GM19351 (cell line): ENCODE measurements around the gene NEK7.
A peak's percentile ranks its signal among the peaks of the same experiment; 100 is the strongest.

ENCODE experiments used
- ATAC-seq: cut with Tn5 transposase; IDR thresholded peaks from one replicate; pipeline ENCODE4 v1.9.1; 2021; ENCODE audit warnings: mild to moderate bottlenecking, moderate library complexity; ENCODE audit not compliant: unreplicated experiment

The NEK7 gene

GRCh38 chr1:198246337-198246736 lies 89.5 kb downstream of the NEK7 start:
- no peak for ATAC-seq

- ATAC-seq, result peak; percentile 77
These were observed 96.5 kb downstream of the NEK7 start for GRCh38 chr1:198253259-198253658.

GRCh38 chr1:198253668-198254067 lies 96.9 kb downstream of the NEK7 start:
- ATAC-seq, result peak; percentile 96

- ATAC-seq, result no peak
These were observed 97.7 kb downstream of the NEK7 start for GRCh38 chr1:198254521-198254920.

GRCh38 chr1:198254948-198255347 lies 98.2 kb downstream of the NEK7 start:
- no peak for ATAC-seq

GRCh38 chr1:198255784-198256183 lies 99.0 kb downstream of the NEK7 start:
- ATAC-seq, result no peak

GRCh38 chr1:198258491-198258890 lies 101.7 kb downstream of the NEK7 start:
- peak; percentile 48 for ATAC-seq

- no peak for ATAC-seq
These were observed 102.7 kb downstream of the NEK7 start for GRCh38 chr1:198259333-198260074.

GRCh38 chr1:198261886-198262285 lies 105.1 kb downstream of the NEK7 start:
- ATAC-seq, result no peak

- no peak for ATAC-seq
These were observed 106.4 kb downstream of the NEK7 start for GRCh38 chr1:198263186-198263585.

- no peak for ATAC-seq
These were observed 107.5 kb downstream of the NEK7 start for GRCh38 chr1:198264282-198264681.

- no peak for ATAC-seq
These were observed 108.4 kb downstream of the NEK7 start for GRCh38 chr1:198265073-198265661.

GRCh38 chr1:198267056-198267455 lies 110.3 kb downstream of the NEK7 start:
- no peak for ATAC-seq

GRCh38 chr1:198267921-198268320 lies 111.1 kb downstream of the NEK7 start:
- ATAC-seq, result no peak

GRCh38 chr1:198268784-198269645 lies 112.2 kb downstream of the NEK7 start:
- ATAC-seq, result no peak

GRCh38 chr1:198269646-198269940 lies 112.8 kb downstream of the NEK7 start:
- ATAC-seq, result no peak

GRCh38 chr1:198270273-198270828 lies 113.6 kb downstream of the NEK7 start:
- no peak for ATAC-seq

- ATAC-seq, result no peak
These were observed 114.7 kb downstream of the NEK7 start for GRCh38 chr1:198271467-198271866.

GRCh38 chr1:198272492-198272891 lies 115.7 kb downstream of the NEK7 start:
- ATAC-seq, result no peak

- no peak for ATAC-seq
These were observed 117.0 kb downstream of the NEK7 start for GRCh38 chr1:198273748-198274295.

GRCh38 chr1:198275597-198275996 lies 118.8 kb downstream of the NEK7 start:
- ATAC-seq, result no peak
